NCI-H748 (cell line): ENCODE results near the gene THSD4.
A peak's percentile ranks its signal among the peaks of the same experiment; 100 is the strongest.

Experiments used
- DNase-seq: peaks from one replicate; lab custom pipeline; 2025; ENCODE audit not compliant: unreplicated experiment; lab: John Stamatoyannopoulos, UW

THSD4 gene

DNA sequence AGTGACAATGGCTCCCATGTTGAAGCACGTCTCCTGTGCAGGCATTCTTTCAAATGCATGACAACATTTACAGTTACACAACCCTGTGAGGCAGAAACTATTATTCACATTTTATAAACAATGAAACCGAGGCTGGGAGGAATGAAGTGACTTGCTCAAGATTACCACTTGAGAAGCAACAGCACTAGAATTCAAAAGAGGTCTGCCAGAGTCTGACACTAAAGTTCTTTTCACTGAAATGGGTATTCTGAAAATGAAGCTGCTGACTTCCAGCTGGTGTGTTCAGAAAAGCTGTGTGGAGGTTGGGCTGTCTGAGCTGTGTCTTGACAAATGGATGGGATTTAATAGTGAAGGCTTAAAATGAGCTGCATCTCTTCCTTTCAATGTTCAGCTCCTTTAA, 104.4 kb downstream of the THSD4 start:
- no peak for DNase-seq

DNA sequence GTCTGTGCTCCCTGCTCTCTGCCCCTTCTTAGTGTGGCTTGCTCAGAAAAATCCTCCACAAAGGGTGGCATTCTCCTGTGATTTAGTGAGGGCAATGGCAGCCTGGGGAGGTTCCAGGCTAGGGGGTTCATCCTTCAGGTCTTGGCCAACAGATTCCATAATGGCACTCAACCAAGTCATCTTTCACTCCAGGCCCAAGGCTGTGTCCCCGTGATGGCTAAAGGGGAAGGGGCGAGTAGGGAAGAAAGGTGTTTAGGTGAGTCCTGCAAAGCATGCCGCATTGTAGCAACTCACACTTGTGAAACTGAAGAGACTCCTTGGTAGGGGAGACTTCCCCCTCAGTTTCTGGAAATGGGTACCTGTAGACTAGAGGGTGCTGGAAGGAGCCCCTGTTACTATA, 105.6 kb downstream of the THSD4 start:
- DNase-seq: no peak

DNA sequence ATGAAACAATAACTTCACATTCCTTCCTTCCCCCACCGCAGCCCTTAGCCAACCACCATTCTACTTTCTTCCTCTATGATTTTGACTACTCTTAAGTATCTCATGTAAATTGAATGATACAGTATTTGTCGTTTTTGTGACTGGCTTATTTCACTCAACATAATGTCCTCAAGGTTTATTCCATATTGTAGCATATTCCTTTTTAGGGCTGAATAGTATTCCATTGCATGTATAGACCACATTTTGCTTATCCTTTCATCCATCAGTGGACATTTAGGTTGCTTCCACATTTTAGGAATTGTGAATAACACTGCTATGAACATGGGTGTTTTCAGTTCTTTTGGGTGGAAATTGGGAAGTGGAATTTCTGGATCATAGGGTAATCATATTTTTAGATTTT, 106.1 kb downstream of the THSD4 start:
- no peak for DNase-seq

DNA sequence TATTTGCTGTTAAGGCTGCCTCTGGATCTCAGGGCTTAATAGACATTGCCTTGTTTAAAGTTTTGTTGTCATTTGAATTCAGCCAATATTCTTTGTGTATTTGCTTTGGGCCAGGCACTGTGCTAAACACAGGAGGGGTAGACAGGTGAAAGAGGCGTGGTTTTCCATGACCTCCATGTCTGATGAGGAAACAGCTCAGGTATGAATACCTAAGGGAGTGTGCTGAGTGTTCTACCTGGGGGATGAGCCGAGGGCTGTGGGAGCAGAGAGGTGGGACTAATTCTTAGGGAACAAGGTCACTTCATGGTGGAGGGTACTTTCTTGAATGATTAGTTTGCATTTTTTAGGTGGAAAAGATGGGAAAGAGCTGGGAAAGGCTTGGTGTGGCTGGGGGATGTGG, 108.2 kb downstream of the THSD4 start:
- DNase-seq: no peak

DNA sequence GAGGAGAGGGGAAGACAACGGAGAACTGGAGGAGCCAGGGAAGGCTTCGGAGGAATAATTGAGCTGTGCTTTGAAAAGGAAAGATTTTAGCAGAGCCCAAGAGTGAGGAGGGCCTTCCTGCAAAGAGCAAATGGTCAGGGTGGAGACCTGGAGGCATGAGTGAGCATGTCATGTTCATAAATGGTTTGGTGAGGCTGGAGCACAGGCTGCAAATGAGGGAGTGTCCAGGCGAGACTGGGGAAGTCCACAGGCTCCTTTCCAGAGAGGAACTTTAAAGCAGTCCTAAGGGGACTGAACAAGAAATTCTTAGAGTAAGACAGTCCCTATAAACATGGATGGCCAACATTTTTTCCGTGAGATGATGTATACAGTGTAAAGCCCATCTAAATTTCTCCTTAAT, 108.8 kb downstream of the THSD4 start:
- no peak for DNase-seq

DNA sequence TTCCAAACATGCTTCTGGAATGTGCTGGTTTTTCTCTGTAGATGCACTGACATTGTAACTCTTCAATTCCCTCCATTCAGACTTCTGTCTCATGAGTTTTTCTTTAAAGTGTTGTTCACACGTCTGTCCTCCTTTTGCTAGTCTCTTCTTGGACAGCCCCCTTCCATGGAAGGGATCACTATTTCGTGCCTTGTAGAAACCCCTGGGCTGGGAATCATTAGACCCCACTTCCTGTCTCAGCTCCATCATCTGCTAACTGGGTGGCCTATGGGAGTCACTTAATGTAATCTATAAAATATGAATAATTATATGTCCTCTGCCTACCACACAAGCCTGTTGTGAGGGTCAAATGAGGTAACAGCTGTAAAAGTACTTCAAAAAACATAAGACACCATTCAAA, 110.6 kb downstream of the THSD4 start:
- DNase-seq: no peak

DNA sequence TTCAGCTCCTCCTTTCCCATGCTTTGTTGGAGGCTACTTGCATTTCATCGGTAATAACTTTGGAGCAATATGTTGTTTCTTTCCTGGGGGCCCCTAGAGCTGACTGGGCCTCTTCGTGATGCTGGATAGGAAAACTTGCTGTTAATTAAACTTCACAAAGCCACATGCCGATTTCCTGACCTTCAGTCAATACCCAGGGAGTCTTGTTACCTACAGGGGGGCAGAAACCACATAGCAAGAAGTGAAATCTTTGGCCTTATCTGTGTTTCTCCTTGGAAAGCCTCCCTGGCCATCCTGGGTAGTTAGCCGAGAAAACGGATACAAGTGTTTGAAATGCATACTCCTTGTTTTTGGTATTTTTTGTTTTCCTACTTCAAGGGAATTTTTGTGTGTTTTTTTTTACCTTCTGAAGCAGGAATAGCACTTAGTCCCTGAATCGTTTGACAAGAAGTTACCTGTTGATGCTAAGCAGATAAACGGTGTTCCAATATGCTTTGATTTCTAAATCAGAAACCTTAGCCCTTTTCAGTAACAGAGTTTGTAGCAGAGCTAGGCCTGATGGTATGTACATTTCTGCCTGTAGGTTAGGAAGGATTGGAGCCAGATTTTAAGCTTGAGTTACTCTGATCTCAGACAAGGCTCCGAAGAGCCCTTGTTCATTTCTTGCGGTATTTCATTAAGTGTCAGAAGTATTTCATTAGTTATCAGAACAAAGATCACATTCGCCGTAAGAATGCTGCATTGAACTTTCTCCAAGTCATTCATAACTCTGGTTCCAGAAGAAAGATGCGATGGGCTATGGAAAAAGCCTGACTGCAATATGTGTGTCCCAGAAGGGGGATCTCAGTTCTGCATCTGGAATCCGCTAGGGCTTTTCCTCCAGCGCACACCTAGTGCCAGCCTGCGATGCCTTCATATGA, 111.5 kb downstream of the THSD4 start:
- DNase-seq: no peak

DNA sequence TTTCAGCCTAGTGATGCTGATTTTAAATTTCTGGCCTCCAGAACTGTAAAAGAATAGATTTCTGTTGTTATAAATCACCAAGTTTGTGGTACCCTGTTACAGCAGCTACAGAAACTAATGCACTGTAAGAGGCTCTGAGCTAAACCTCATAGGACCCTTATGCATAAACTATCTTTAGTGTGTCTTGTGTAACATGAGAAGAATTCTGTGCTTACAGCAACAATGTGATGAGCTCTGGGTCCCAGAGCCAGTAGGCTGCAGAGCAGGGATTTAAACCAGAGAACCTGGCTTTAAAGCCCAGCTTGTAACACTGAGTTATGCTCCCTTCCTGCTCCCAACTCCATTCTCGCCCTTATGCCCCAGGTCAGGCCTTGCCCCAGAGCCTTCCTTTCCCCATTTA, 113.1 kb downstream of the THSD4 start:
- DNase-seq: no peak

DNA sequence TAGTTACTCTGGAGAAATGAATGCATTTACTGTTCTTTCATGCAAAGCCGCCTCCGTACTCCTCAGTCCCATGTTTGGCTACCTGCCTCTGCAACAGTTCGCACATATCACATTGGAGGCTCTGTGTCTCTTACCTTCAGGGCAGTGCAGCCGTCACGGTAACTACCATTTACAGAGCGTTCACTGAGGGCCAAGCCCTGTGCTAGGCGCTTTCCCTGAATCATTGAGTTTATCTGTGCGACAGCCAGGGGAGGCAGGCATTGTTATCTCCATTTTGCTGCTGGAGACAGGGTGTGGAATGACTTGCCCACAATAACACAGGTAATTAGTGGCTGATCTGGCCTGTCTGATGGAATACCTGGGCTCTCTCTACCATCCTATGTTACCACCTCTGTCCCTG, 115.0 kb downstream of the THSD4 start:
- no peak for DNase-seq

DNA sequence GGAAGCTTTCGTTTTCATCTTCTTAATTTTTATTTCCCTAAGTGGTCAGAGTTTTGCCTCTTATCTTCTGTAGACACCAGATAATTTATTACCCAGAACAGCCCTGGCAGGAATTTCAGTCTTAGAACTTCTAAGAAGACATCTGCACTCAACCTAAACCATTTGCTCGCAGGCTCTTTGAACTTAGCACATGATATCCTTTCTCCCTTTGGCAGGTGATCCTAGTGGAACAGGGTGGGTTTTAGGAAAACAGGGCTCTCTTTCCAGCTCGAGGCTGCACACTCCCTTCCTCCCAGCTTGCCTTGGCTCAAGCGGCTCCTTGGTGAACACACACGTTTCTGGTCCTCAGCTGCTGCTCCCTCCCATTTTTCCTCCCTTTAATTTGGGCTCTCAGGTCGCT, 116.5 kb downstream of the THSD4 start:
- DNase-seq: no peak

DNA sequence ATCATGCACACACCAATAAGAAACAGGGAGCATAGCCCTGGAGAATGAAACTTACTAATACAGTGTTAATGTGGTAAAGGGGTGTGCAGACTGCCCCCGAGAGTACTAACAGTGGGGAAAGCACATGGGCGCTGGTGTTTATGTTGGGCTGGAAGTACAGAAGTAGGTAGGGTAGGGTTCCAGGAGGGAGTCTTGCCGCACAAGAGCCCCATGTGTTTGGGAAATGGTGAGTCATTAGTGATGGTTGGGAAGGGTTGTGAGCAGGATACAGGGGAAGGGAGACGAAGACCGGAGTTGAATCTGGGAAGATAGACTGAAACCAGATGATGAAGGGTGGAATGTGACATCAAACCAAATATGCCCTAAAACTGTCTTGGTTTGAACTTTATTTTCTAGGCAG, 117.1 kb downstream of the THSD4 start:
- no peak for DNase-seq

DNA sequence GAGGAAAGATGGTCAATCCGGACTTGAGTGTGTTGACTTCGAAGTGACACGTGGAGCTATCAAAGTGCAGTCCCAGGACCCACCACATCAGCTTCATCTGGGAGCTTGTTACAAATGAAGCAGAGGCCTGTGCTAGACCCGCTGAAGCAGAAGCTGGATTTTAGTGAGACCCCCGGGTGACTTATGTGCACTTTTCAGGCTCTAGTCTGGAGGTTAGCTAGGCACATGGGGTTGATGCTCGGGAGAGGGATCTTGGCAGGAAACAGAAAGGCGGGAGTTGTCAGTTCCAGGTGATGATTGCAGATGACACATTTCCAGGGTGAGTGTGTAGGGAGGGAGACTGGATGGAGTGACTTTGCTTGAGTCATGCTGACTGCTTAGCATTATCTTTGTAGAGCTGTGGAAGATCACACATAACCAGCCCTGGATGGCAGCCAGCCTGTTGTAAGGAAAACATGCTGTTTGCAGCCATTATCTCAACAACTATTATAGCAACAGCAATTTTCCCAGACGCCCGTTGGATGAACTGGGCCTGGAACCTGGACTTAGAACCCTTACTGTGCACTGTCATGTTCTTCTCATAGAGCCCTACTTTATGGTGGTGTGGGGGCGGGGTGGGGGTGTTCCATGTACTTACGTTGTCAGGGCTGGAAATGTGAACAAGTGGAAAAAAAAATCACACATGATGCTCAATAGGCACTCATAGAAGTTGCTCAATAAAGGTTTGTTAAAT, 122.4 kb downstream of the THSD4 start:
- peak; percentile 29 for DNase-seq

DNA sequence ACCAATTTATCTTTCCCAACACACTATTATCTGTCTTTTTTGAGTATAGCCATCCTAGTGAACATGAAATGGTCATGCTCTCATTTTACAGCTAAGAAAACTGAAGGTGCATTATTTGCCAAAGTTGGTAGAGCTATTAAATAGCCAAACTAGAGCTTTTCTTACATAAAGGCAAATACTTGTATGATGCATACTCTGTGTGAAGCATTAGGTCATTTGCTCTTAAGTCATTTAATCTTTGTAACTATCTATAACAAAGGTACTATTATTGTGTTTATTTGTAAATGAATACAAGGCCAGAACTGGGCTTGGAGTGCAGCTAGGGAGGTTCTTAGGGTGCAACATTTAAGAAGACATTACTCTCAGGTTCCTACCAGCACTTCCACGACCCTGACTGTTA, 123.7 kb downstream of the THSD4 start:
- no peak for DNase-seq

DNA sequence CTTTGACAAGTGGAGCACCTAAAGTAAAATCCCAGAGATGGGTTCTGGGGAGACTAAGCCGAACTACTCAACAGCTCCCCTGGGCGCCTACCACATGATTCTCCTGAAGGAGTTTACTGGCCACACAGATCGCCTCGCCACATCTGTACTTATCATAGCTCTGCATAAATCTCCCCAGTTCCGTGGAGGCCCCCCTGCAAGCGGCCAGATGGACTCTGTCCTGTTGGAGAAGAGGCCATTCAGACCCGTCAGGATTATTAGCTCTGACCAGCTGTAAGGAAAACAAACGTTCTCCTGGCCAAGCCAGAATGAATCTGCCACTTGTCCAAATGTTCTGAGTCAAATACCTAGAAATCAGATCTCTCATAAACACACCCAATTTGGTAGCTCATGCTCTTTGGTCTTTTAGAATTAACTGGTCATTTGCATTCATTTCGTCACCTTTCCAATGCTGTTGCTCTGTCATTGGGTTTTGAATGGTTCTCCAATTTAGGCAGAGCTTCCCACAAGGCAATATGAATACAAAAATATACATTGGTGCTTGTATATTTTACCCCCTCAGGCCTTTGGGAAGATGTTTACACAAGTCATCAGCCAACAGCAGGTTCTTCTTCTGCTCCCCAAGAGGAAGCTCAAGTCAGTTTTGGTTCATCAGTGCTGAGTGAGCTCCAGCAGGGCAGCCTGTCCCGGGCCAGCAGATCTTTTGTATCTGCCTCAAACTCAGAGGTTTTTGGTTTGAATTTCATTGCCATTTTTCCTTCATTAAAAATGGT, 124.5 kb downstream of the THSD4 start:
- no peak for DNase-seq

DNA sequence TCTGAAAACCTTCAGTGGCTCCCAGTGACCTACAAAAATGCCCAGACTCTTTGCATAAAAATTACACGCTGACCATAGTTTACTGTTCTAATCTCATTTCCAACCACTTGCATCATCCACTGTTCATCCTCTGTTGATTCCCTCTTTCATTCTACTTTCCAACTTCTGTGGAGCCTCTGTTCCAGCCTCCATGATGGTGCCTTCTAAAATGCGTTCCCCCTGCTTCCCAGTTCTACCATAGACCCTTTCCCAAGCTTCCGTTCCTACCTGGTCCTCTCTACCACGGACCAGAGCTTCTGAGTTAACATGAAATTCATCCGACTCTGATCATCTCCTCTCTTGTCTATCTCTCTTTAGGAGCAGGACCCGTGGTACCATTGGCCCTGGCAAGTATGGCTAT, 127.0 kb downstream of the THSD4 start:
- no peak for DNase-seq

DNA sequence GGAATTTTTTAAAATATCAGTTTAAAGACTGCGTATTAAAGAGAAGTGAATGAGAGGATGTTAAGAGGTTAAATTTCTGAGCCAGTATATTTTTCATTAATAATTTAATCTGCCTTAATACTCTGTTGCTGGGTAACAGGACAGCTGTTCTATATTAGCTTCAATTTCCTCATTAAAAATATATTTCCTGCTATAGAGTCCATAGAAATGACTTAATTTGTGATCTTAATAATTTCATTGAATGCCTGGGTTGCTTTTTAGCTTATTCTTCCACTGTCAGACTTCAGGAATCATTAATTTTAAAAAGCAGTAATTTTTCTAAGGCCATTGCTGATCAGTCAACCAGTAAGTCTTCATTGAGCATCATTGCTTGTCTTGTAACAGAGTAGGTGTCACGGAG, 129.0 kb downstream of the THSD4 start:
- no peak for DNase-seq

DNA sequence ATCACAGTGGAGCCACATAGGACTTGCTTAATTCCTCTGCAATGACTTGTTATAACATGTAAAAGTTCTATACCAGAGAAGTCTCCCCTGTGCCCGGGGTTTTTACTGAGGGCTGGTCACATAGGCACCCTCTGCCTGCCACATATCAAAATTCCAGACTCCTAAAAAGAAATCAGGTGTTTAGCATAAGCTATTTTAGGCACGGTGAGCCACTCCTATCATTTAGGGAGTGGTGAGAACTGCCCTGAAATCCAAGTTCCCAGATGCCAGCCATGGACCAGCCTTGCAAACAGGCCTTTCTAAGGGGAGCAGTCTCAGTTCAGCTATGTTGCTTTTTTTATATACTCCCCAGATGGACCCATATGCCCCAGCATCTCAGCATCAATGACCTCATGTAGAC, 130.3 kb downstream of the THSD4 start:
- no peak for DNase-seq

DNA sequence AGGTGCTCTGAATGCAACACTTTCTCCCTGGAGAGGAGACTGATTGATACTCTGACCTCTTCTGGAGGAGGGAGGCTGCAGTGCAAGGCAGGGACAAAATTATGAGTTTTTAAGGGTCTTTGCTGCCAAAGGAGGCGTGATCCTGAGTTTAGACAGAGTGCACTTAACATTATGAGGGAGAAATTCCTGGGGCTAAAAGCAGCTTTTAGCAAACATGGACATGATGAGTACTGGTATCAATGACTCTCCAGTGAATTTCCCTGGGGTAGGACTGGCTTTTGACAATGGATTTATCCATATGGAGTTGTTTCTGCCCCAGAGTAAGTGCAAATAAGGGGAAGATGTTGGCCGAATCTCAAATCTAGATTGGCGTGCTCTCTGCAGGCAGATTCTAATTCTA, 133.1 kb downstream of the THSD4 start:
- no peak for DNase-seq

DNA sequence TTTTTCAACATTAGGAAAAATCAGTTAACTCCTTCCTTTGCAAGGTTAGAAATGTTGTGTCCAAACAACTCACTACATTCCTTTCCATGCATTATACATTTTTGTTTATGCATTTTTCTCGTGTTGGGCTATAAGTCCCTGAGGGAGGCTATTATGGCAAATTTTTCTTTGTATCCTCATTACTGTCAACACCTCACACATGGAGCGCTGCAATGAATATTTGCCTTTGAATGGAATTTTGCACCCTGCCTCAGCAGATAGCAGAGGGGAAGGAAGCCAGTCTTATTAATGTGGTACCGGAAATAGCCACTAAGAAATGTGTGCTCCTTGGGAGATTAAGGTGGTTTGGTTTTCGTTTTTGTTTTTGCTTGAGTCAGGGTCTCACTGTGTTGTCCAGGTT, 134.7 kb downstream of the THSD4 start:
- no peak for DNase-seq

DNA sequence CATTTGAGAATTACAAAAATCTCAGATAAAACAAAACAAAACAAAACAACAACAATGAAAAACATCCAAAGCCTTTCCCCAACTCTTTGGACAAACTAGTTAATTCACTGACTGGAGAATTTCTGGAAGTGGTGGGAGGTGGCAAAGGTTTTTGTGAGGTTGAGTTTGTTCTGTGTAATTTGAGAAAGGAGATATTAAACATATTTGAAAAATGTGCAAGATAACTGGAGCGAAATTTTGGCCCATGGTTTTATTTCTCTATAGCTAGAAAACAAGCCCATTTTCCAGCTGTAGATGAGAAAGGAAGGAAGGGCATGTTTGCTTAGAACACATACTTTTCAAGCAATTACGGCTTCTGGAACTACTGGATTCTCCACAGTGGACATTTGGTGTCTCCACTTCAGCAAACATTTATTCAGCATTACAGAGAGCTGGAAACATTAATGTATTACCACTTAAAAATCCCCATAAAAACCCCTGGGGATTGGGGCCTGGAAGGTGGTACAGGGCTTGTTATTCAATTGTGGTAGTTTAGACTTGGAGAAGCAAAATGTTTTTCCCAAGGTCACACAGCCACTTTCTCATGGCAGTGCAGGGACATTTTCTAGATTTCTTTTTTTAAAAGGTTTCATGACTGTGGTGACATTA, 135.8 kb downstream of the THSD4 start:
- DNase-seq: peak; percentile 66

DNA sequence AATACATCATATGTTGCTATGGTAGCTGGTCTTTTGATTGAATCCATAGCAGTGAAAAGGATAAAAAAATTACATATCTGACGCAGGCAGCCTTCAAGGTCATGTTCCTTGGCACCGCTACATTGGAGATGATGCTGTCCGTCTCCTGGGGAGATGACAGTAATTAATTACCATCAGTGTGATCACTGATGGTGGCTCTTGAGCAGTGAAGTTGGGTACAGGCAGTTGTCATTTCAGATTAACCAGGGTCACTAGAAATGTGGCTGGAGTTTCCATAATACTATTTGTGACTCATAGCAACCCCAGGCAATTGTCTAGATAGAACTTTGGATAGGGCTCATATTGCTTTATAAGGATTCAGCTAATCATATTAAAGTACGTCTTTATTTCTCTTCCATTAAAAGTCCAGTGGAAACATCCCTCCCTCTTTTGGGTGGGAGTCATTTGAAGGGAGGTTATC, 136.3 kb downstream of the THSD4 start:
- no peak for DNase-seq
